GM12801 (cell line): ENCODE measurements around the gene JAM2.

ENCODE experiments used
- TF ChIP-seq, protein P1 (sequence below): IDR thresholded peaks from one replicate; pipeline ENCODE4 v1.5.1; 2011; ENCODE audit warnings: control low read depth; ENCODE audit not compliant: insufficient read length; ENCODE audit errors: extremely low read depth

Gene JAM2

DNA sequence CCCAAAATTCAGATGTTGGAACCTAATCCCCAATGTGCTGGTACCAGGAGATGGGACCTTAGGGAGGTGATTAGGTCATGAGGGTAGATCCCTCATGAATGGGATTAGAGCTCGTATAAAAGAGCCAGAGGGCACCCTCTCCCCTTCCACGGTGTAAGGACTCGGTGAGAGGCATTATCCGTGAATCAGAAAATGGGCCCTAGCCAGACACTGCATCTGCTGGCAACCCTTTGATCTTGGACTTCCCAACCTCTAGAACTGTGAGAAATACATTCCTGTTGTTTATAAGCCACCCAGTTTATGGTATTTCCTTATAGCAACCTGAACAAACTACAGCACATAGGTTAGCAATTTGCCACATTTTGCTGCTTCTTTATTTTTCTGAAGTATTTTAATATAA is 14.5 kb upstream of the JAM2 start:
- TF ChIP-seq, protein P1, sequence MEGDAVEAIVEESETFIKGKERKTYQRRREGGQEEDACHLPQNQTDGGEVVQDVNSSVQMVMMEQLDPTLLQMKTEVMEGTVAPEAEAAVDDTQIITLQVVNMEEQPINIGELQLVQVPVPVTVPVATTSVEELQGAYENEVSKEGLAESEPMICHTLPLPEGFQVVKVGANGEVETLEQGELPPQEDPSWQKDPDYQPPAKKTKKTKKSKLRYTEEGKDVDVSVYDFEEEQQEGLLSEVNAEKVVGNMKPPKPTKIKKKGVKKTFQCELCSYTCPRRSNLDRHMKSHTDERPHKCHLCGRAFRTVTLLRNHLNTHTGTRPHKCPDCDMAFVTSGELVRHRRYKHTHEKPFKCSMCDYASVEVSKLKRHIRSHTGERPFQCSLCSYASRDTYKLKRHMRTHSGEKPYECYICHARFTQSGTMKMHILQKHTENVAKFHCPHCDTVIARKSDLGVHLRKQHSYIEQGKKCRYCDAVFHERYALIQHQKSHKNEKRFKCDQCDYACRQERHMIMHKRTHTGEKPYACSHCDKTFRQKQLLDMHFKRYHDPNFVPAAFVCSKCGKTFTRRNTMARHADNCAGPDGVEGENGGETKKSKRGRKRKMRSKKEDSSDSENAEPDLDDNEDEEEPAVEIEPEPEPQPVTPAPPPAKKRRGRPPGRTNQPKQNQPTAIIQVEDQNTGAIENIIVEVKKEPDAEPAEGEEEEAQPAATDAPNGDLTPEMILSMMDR: no peak

DNA sequence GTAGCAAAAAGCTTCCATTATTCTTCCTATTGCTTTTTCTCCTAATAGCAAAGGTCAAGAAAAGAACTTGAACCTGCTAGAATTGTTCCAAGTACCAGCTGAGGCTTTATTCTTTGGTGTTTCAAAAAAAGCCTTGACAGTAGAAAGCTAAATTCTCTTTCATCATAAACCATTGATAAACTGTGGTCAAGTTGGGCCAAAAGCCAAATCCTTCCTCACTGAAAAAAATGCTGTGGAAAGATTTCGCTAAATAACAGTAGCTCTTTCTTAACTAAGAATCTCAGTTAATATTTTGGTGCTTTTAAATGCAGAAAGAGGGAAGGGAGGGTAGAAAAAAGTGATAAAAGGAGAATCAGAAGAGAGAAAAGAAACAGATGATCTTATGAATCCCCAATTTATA is 14.0 kb upstream of the JAM2 start:
- TF ChIP-seq, protein P1: no peak

DNA sequence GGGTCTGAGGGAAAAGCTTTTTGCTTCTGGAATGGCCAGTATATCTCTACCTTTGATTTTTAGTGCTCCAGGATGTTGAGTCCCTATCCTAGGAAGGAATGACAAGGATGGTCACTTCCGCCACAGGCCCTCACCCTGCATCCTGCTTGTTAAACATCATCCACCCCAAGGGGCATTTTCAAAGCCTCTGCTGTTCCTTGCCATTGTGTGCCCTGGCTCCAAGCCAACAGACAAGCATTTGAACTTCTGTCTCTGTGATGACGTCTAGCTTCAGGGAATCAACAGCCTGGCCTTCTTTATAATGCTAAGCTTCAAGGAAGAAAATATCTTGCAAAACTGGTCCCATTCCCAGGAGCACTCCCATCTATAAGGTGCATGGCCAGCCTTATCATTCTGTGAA is 12.3 kb upstream of the JAM2 start:
- TF ChIP-seq, protein P1: no peak

DNA sequence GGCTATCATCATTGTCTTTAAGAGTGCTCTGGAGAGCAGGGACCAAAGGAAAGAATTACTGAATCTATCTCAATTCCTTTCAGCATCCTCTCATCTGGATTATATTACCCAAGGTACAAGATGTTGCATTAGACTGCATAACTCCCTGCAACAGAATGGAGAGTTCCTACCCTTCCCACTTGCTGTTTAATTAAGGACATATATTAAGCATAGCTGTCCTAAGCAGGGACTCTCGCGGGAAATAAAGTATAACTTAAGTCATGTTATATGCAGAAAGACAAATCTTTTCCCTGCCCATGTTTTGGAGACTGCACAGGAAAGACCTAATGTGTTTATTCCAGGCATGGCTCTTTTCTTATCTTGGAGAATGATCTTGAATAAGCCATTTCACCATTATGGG is 6.8 kb upstream of the JAM2 start:
- TF ChIP-seq, protein P1: no peak

DNA sequence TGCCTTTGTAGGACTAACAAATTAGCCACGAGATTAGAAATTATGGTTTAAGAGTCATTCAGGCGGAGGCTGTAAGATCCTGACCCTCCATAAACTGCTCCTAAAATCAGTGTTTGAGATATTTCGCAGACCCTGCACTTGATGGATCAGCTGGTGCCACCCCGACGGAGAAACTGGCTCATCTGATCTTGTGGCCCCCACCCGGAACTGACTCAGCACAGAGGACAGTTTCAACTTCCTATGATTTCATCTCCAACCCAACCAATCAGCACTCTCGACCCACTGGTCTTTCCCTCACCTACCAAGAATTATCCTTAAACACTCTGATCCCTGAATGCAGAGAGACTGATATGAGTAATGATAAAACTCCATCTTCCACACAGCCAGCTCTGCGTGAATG is 3.7 kb upstream of the JAM2 start:
- TF ChIP-seq, protein P1: no peak

DNA sequence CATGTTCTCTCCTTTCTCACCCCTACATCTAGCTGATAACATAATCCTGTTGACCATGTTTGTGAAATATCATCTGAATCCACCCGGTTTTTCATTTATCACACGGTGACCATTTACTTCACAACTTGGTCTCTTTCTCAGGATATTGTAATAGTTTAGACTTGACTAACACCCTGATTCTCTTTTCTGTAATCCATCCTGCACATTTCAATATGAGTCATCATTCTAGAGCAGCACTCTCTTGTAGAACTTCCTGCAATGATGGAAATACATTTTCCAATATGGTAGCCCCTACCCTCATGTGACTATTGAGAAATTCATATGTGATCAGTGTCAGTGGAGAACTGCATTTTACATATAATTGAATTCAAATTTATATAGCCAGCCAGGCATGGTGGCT is 2.3 kb upstream of the JAM2 start:
- TF ChIP-seq, protein P1: no peak

DNA sequence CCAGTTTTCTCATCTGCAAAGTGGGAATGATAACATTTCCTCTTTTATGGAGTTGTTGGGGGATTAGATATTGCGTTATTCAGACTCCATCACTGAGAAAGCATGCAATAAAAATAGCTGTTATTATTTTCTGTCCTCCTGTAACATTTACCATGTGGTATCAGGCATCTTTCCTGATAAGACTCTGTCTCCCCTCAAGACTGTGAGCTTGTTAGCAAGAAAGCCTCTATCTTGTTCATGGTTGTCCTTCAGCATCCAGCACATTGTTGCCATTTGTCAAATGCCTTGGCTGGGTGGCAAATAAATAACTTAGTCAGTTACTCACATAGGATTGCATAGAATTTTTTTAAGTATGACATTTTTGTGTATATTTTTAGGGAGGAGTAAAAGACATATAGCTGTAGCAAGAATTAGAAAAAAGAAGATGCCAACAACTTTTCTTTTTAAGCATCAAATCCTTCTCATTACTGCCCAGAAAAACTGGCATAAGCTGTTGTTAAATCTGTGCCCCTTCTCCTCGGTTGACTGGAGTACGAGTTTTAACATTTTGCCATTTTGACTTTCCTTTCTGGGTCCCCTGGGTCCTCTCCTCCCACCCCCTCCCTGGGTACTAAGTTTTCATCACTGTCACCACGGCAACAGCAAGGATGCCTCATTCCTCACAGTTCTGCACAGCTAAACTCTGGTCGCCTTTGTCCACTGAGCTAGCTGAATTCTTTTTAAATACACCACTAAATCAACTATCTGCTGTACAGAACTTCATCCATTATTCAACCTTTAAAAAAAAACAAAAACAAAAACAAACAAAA is 1.0 kb upstream of the JAM2 start:
- TF ChIP-seq, protein P1: no peak
